Ascending aorta (tissue), 2 donors: ENCODE data around the gene PTPRF. TPM values are rescaled to one million over a fixed set of nuclear protein-coding genes. Genes with fewer than 3 reads are reported as not detected.

Source experiments
- DNase-seq, 2 donors: peaks; one replicate each; pipeline ENCODE4 v3.0.0-alpha.2; 2019; ENCODE audit warnings: low spot score in 2 of 2
- H3K27ac ChIP-seq, 2 donors: fragments of 200-600 bp; sonication (generic); one replicate each; pipeline ENCODE4 v1.5.1; 2016 to 2017; ENCODE audit warnings: mild to moderate bottlenecking in 1 of 2
- H3K27me3 ChIP-seq: fragments of 200-600 bp; sonication (generic); one replicate; pipeline ENCODE4 v1.5.1; 2017
- H3K36me3 ChIP-seq, 2 donors: fragments of 200-600 bp; sonication (generic); one replicate each; pipeline ENCODE4 v1.5.1; 2016
- H3K4me1 ChIP-seq, 2 donors: fragments of 200-600 bp; sonication (generic); one replicate each; pipeline ENCODE4 v1.5.1; 2016 to 2017; ENCODE audit warnings: mild to moderate bottlenecking in 1 of 2
- H3K4me3 ChIP-seq, 2 donors: fragments of 200-600 bp; sonication (generic); one replicate each; pipeline ENCODE4 v1.5.1; 2016 to 2017; ENCODE audit warnings: mild to moderate bottlenecking in 1 of 2
- H3K9me3 ChIP-seq, 2 donors: fragments of 200-600 bp; sonication (generic); one replicate each; pipeline ENCODE4 v1.5.1; 2016
- intact Hi-C: fragments of 100-400 bp; cut with DNase I; formaldehyde crosslinking; loops from one replicate; pipeline ENCODE4 v1.15.1; 2023
- total RNA-seq: library from RNA; depleted of rRNA; stranded (reverse); fragments of >200 nt; gene quantifications from one replicate; pipeline ENCODE4 v1.1.0, GENCODE V29; 2016
- TF ChIP-seq, protein P1 (sequence below), 3 experiments: fragments of 200-600 bp in 2 of 3; fragments of 450-650 bp in 1 of 3; sonication (generic) in 2 of 3; IDR thresholded peaks; one replicate each; pipeline ENCODE4 v1.5.1; 2016 to 2019; ENCODE audit warnings: antibody characterized with exemption in 3 of 3, mild to moderate bottlenecking in 1 of 3, moderate library complexity in 1 of 3

The PTPRF gene
- total RNA-seq, 1 donor from 2014 or later = 43.6 TPM

- H3K4me1 ChIP-seq = peaks cover 3 to 8% of the 10 kb centered on the region in 2 donors
- DNase-seq = no peak
- intact Hi-C loops = loop anchor here (5.0 to 10.0 kb wide), 3 partner anchors 173 to 501 kb away; partner anchors contain the start of genes CDC20, SLC6A9 and ST3GAL3
- TF ChIP-seq, protein P1, sequence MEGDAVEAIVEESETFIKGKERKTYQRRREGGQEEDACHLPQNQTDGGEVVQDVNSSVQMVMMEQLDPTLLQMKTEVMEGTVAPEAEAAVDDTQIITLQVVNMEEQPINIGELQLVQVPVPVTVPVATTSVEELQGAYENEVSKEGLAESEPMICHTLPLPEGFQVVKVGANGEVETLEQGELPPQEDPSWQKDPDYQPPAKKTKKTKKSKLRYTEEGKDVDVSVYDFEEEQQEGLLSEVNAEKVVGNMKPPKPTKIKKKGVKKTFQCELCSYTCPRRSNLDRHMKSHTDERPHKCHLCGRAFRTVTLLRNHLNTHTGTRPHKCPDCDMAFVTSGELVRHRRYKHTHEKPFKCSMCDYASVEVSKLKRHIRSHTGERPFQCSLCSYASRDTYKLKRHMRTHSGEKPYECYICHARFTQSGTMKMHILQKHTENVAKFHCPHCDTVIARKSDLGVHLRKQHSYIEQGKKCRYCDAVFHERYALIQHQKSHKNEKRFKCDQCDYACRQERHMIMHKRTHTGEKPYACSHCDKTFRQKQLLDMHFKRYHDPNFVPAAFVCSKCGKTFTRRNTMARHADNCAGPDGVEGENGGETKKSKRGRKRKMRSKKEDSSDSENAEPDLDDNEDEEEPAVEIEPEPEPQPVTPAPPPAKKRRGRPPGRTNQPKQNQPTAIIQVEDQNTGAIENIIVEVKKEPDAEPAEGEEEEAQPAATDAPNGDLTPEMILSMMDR (IDR thresholded peaks at IDR 0.05) = no peak
- no peaks in the 10 kb centered on the region for H3K9me3 ChIP-seq
- H3K27ac ChIP-seq = no peak overlapping the region
- H3K27me3 ChIP-seq = no peaks in the 10 kb centered on the region
- H3K36me3 ChIP-seq = no peaks in the 10 kb centered on the region
- no peak overlapping the region for H3K4me3 ChIP-seq
These were observed 3.6 kb downstream of the PTPRF start for GRCh38 chr1:43534256-43534655.

- Histone ChIP-seq H3K4me1 (peaks cover 15 to 21% of the 10 kb centered on the region in 2 donors), H3K36me3 (no peaks in the 10 kb centered on the region), H3K27me3 (no peaks in the 10 kb centered on the region), H3K9me3 (no peaks in the 10 kb centered on the region), H3K4me3 (no peak overlapping the region), H3K27ac (no peak overlapping the region)
- intact Hi-C loops = loop anchor here (10.0 kb wide), 1 partner anchor 498 kb away; the partner anchor contains the start of gene SLC6A9
- TF ChIP-seq, protein P1 (IDR thresholded peaks at IDR 0.05) = no peak
- no peak for DNase-seq
These were observed 5.6 kb downstream of the PTPRF start for GRCh38 chr1:43536196-43536863.

- no peaks in the 10 kb centered on the region for H3K9me3 ChIP-seq
- intact Hi-C loops = loop anchor here (10.0 kb wide), 1 partner anchor 498 kb away; the partner anchor contains the start of gene SLC6A9
- DNase-seq = no peak
- no peaks in the 10 kb centered on the region for H3K27me3 ChIP-seq
- no peak overlapping the region for H3K4me3 ChIP-seq
- peak overlapping the region in 1 of 2 donors; percentile 22 for H3K27ac ChIP-seq
- peaks cover 19 to 25% of the 10 kb centered on the region in 2 donors for H3K4me1 ChIP-seq
- TF ChIP-seq, protein P1 (IDR thresholded peaks at IDR 0.05) = no peak
- no peaks in the 10 kb centered on the region for H3K36me3 ChIP-seq
These were observed 6.2 kb downstream of the PTPRF start for GRCh38 chr1:43536864-43537358.

DNA sequence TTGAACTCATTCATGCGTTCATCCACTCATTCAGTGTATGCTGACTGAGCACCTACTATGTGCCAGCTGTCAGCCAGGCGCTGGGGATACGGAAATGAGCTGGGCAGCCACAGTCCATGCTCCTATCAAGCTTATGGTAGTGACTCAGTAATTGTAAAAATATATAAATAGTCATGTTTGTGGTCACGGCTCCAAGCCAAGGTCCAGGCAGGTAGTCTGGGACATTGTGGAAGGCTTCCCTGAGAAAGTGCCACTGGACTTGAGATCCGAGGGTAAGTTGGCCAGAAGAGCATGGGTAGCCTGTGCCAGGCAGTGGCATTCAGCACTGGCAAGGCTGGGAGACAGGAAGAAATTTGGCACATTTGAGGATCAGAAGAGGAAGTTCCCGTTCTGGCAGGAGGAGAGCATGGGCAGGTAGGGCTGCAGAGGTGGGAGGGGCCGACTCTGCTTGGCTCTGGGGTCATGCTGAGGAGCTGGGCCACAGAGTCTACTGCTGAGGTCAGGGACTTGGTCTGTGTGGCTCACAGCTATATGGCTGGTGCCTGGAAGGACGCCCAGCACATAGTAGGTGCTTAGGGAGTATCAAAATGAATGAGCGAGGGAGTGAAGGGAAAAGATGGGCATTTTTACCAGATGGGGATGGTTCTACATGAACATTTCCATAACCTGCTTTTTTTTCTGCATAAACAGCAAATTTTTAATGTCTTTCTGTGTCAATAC, 6.9 kb downstream of the PTPRF start:
- H3K36me3 ChIP-seq = no peaks in the 10 kb centered on the region
- no peaks in the 10 kb centered on the region for H3K9me3 ChIP-seq
- TF ChIP-seq, protein P1 (IDR thresholded peaks at IDR 0.05) = no peak
- peak overlapping the region in 1 of 2 donors; percentile 22 for H3K27ac ChIP-seq
- H3K4me1 ChIP-seq = peaks cover 17 to 26% of the 10 kb centered on the region in 2 donors
- DNase-seq = no peak
- H3K4me3 ChIP-seq = no peak overlapping the region
- H3K27me3 ChIP-seq = no peaks in the 10 kb centered on the region
- intact Hi-C loops = loop anchor here (10.0 kb wide), 1 partner anchor 497 kb away; the partner anchor contains the start of gene SLC6A9

GRCh38 chr1:43538143-43538487, 7.4 kb downstream of the PTPRF start:
- H3K36me3 ChIP-seq = no peaks in the 10 kb centered on the region
- H3K27ac ChIP-seq = no peak overlapping the region
- TF ChIP-seq, protein P1 (IDR thresholded peaks at IDR 0.05) = no peak
- H3K27me3 ChIP-seq = no peaks in the 10 kb centered on the region
- H3K9me3 ChIP-seq = no peaks in the 10 kb centered on the region
- H3K4me1 ChIP-seq = peaks cover 17 to 29% of the 10 kb centered on the region in 2 donors
- no peak overlapping the region for H3K4me3 ChIP-seq
- no peak for DNase-seq
- intact Hi-C loops = loop anchor here (10.0 kb wide), 1 partner anchor 497 kb away; the partner anchor contains the start of gene SLC6A9
